Measurements from ENCODE around the gene SLC5A6. TPM values are rescaled to one million over a fixed set of nuclear protein-coding genes. Genes with fewer than 3 reads are reported as not detected.

The SLC5A6 gene
- total and polyA plus RNA-seq, 2 of the 8 experiments (the other 6 are each of a cell fraction or from before 2014, with no cell fraction given) = 118 to 183 TPM

GRCh38 chr2:27211943-27212625 is at the start of gene SLC5A6, which contains the start of gene ATRAID (continued):
- TF ChIP-seq CHD7 (IDR thresholded peaks at IDR 0.05; ENCODE audit: insufficient replicate concordance, low read length) = no peak
- TF ChIP-seq EGR1 (IDR thresholded peaks at IDR 0.05; ENCODE audit: borderline replicate concordance, low read depth, low read length) = no peak
- TF ChIP-seq RXRA (IDR thresholded peaks at IDR 0.05; ENCODE audit: insufficient read depth, low read depth, low read length) = no peak
- TF ChIP-seq GTF2F1 (IDR thresholded peaks at IDR 0.05; ENCODE audit: borderline replicate concordance, low read depth, low read length) = peak; percentile 14; the same call in 1 of the 2 replicates
- no peak for TF ChIP-seq EP300 (IDR thresholded peaks at IDR 0.05; ENCODE audit: borderline replicate concordance in 1 of 2, low read depth in 2 of 2, low read length in 2 of 2)
- no peak for TF ChIP-seq RNF2 (IDR thresholded peaks at IDR 0.05; ENCODE audit: borderline replicate concordance, low read depth, low read length, missing control alignments, poor library complexity, severe bottlenecking)
- no peak for TF ChIP-seq ZNF274 (IDR thresholded peaks at IDR 0.05; ENCODE audit: borderline replicate concordance, extremely low read depth, low read length)
- no peak for TF ChIP-seq CEBPB (IDR thresholded peaks at IDR 0.05; ENCODE audit: low read depth, low read length)
